Gastroesophageal sphincter (tissue), 4 donors: ENCODE results near the gene F2RL2. TPM values are rescaled to one million over a fixed set of nuclear protein-coding genes. Genes with fewer than 3 reads are reported as not detected.

ENCODE experiments used
- ATAC-seq: fragments of 150-250 bp; one replicate; pipeline ENCODE4 v1.9.1; 2016; ENCODE audit warnings: mild to moderate bottlenecking, moderate library complexity
- H3K27ac ChIP-seq, 4 donors: fragments of 200-600 bp; sonication (generic) in 3 of 4; 1 replicate in 3 of 4; 2 replicates in 1 of 4; pipeline ENCODE4 v1.5.1; 2016 to 2019
- H3K27me3 ChIP-seq: fragments of 200-600 bp; sonication (generic); one replicate; pipeline ENCODE4 v1.5.1; 2019
- H3K36me3 ChIP-seq, 2 donors: fragments of 200-600 bp; sonication (generic); one replicate each; pipeline ENCODE4 v1.5.1; 2019; ENCODE audit warnings: control low read depth in 1 of 2
- H3K4me1 ChIP-seq, 3 donors: fragments of 200-600 bp; sonication (generic); 1 replicate in 2 of 3; 2 replicates in 1 of 3; pipeline ENCODE4 v1.5.1; 2016 to 2019; ENCODE audit warnings: control low read depth in 2 of 3
- H3K4me3 ChIP-seq, 2 donors: fragments of 200-600 bp; sonication (generic); one replicate each; pipeline ENCODE4 v1.5.1; 2019; ENCODE audit warnings: mild to moderate bottlenecking in 1 of 2, moderate library complexity in 1 of 2
- H3K9me3 ChIP-seq, 3 donors: fragments of 200-600 bp; sonication (generic); one replicate each; pipeline ENCODE4 v1.5.1; 2017 to 2019; ENCODE audit warnings: control low read depth in 2 of 3
- POLR2AphosphoS5 ChIP-seq: sonication (generic); formaldehyde crosslinking; IDR thresholded peaks from one replicate; pipeline ENCODE4 v1.6.1; 2017; ENCODE audit warnings: antibody characterized with exemption
- WGBS, 2 donors: methylation state at CpG; one replicate each; pipeline ENCODE4 v1.1.5; 2018; ENCODE audit warnings: low coverage in 1 of 2; 5-methylcytosine and 5-hydroxymethylcytosine counted together
- total RNA-seq, 4 donors: library from RNA; depleted of rRNA; stranded (reverse); fragments of >200 nt; gene quantifications; one replicate each; pipeline ENCODE4 v1.1.0, GENCODE V29; 2016

The F2RL2 gene
- total RNA-seq, 4 donors from 2014 or later, result 2.4 to 8.4 (median 5.1) TPM

GRCh38 chr5:76570153-76570552, 53.0 kb downstream of the F2RL2 start:
- Histone ChIP-seq H3K27me3 (no peaks in the 10 kb centered on the region), H3K9me3 (no peaks in the 10 kb centered on the region), H3K27ac (no peak overlapping the region), H3K4me3 (no peak overlapping the region), H3K36me3 (no peaks in the 10 kb centered on the region), H3K4me1 (no peaks in the 10 kb centered on the region)
- WGBS, 2 donors, result 58 to 70% methylated on average over 3 to 4 of the region's 4 CpGs
- TF ChIP-seq POLR2AphosphoS5, result no peak
- ATAC-seq, result no peak

Other genes with a start within 250 kb of the F2RL2 start
- gene IQGAP2, start 220.1 kb downstream of the F2RL2 start, total RNA-seq, result 10 to 100 TPM; 15.7 to 34.4 (median 25.8) TPM
- gene F2R, start 92.7 kb upstream of the F2RL2 start, total RNA-seq, result 10 to 100 TPM in 3 of 4 donors, 1 to 10 TPM in 1; 7.5 to 20.9 (median 11.3) TPM
- gene F2RL1, start 195.6 kb upstream of the F2RL2 start, total RNA-seq, result 1 to 10 TPM in 1 of 4 donors, under 1 TPM in 2, not detected in 1; 0.50 to 3.4 (median 0.81) TPM
- gene S100Z, start 226.6 kb upstream of the F2RL2 start, total RNA-seq, result not detected